ENCODE measurements around the gene EDN1. TPM values are rescaled to one million over a fixed set of nuclear protein-coding genes. Genes with fewer than 3 reads are reported as not detected.

EDN1 gene
- total RNA-seq, 3 donors from 2014 or later, result 0.24 to 0.25 TPM; not detected in 1

DNA sequence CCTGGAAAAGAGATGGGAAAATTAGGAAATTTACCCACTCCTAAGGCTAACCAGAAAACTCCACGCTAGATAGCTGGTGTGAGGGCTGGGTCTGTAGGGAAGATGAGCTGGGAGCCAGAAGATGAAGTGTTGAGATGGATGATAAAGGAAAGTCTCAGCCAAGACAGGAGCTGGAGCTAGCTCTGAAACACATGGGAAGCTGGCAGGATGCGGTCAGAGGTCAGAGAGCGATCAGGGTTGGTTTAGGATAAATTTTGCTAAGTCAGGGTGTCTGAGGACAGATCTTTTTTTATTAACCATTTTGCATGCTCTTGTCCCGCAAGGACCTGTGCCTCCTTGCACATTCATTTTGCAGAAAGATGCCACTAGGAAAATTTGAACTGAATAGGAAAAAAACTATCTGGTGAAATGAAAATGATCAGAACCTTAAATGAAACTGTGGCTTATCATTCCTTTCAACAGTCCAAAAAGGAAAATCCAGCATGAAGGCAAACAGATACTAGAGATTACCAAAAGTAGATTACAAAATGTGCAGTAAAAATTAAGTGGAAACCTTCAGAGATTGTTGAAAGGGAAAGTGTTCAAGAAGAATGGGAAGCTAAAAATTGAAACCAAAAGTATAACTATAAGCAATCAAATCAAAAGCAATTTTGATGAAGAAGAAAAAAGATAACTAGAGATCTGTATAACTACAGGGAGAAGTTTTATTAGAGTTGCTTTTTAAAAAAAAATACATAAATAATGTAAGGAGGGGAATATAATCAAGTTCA lies 10.7 kb upstream of the EDN1 start:
- H3K27me3 Mint-ChIP-seq (ENCODE audit: low read depth), result peaks cover 8% of the 10 kb centered on the region

DNA sequence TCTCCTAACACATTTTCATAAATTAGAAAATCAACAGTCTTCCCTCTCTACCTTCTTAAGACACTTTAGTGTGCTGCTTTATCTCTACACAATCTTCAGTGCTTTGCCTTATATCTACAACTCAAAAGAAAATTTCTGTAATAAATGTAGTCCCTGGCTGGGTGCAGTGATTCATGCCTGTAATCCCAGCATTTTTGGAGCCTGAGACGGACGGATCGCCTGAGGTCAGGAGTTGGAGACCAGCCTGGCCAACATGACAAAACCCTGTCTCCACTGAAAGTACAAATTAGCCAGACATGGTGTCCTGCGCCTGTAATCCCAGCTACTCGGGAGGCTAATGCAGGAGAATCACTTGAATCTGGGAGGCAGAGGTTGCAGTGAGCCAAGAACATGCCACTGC lies 9.7 kb upstream of the EDN1 start:
- peaks cover 10% of the 10 kb centered on the region for H3K27me3 Mint-ChIP-seq (ENCODE audit: low read depth)
- no peaks in the 10 kb centered on the region for H3K36me3 Mint-ChIP-seq (ENCODE audit: insufficient read depth)
- ATAC-seq (no peak), DNase-seq (no peak)
- no peaks in the 10 kb centered on the region for H3K9me3 Mint-ChIP-seq
- no peak overlapping the region for H3K4me3 Mint-ChIP-seq
- H3K4me1 Mint-ChIP-seq (ENCODE audit: low read depth), result peaks cover 8% of the 10 kb centered on the region

More for the DNA sequence above, 10.7 kb upstream of the EDN1 start:
- H3K4me1 Mint-ChIP-seq (ENCODE audit: low read depth), result peaks cover 8% of the 10 kb centered on the region
- no peak for DNase-seq
- no peak overlapping the region for H3K4me3 Mint-ChIP-seq
- H3K36me3 Mint-ChIP-seq (ENCODE audit: insufficient read depth), result no peaks in the 10 kb centered on the region
- no peak for ATAC-seq
- no peaks in the 10 kb centered on the region for H3K9me3 Mint-ChIP-seq

DNA sequence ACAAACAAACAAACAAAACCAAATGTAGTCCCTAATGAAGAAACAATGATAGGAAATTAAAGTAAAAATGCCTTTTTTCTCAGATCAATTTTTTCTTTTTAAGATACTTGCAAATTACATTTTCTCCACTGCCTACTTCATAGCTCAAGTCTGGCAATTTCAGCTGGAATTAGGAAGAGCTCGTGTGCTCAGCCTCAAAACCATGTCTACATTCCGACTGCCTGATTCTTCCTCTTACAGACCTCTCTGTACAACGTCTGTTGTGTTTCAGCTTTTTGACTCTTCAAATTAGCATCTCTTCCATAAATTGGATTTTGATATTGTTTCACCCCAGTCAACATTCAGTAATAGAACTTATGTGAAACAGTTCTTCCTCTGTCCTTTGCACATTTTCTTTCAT lies 9.3 kb upstream of the EDN1 start:
- DNase-seq, result no peak
- no peaks in the 10 kb centered on the region for H3K9me3 Mint-ChIP-seq
- H3K4me3 Mint-ChIP-seq, result no peak overlapping the region
- H3K36me3 Mint-ChIP-seq (ENCODE audit: insufficient read depth), result no peaks in the 10 kb centered on the region
- peaks cover 10% of the 10 kb centered on the region for H3K27me3 Mint-ChIP-seq (ENCODE audit: low read depth)
- H3K4me1 Mint-ChIP-seq (ENCODE audit: low read depth), result peaks cover 8% of the 10 kb centered on the region
- ATAC-seq, result no peak

GRCh38 chr6:12283904-12284303 lies 6.3 kb upstream of the EDN1 start:
- DNase-seq (no peak), ATAC-seq (no peak)
- H3K36me3 Mint-ChIP-seq (ENCODE audit: insufficient read depth), result no peaks in the 10 kb centered on the region
- peaks cover 14% of the 10 kb centered on the region for H3K27me3 Mint-ChIP-seq (ENCODE audit: low read depth)
- peaks cover 8% of the 10 kb centered on the region for H3K4me1 Mint-ChIP-seq (ENCODE audit: low read depth)
- no peak overlapping the region for H3K4me3 Mint-ChIP-seq
- H3K9me3 Mint-ChIP-seq, result no peaks in the 10 kb centered on the region

GRCh38 chr6:12286373-12287110 lies 3.6 kb upstream of the EDN1 start:
- peaks cover 28% of the 10 kb centered on the region for H3K27me3 Mint-ChIP-seq (ENCODE audit: low read depth)
- no peak overlapping the region for H3K4me3 Mint-ChIP-seq
- no peaks in the 10 kb centered on the region for H3K9me3 Mint-ChIP-seq
- DNase-seq, result no peak
- no peak for ATAC-seq
- H3K4me1 Mint-ChIP-seq (ENCODE audit: low read depth), result peaks cover 17% of the 10 kb centered on the region
- H3K36me3 Mint-ChIP-seq (ENCODE audit: insufficient read depth), result no peaks in the 10 kb centered on the region

DNA sequence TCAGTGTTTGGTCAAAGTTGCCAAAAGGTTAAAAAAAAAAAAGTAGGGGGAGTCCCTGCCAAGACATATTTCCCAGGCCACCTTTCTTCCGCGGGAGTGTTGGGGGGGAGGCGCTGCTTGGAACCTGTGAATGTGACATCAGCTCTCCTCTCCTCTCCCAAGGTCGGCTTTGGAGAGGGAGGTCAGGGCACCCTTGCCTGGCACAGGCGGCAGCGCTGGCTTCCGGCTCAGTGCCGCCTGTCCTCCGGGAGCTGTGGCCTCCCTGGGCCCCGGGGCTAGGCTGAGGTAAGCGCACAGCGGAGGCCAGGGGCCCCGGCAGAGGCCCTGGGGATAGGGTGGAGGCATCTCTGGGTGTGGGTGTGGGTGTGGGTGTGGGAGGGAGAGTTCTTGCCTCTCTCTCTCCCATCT lies 1.9 kb upstream of the EDN1 start:
- DNase-seq (no peak), ATAC-seq (no peak)
- H3K4me3 Mint-ChIP-seq, result no peak overlapping the region
- no peaks in the 10 kb centered on the region for H3K36me3 Mint-ChIP-seq (ENCODE audit: insufficient read depth)
- peaks cover 39% of the 10 kb centered on the region for H3K27me3 Mint-ChIP-seq (ENCODE audit: low read depth)
- H3K4me1 Mint-ChIP-seq (ENCODE audit: low read depth), result peaks cover 18% of the 10 kb centered on the region
- H3K9me3 Mint-ChIP-seq, result no peaks in the 10 kb centered on the region

GRCh38 chr6:12288914-12289313 lies 1.2 kb upstream of the EDN1 start:
- Mint-ChIP-seq H3K27me3 (ENCODE audit: low read depth) (peaks cover 44% of the 10 kb centered on the region), H3K4me3 (peak overlapping the region; percentile 86), H3K4me1 (ENCODE audit: low read depth) (peaks cover 18% of the 10 kb centered on the region)

GRCh38 chr6:12289365-12289919 lies 719 bp upstream of the EDN1 start:
- H3K36me3 Mint-ChIP-seq (ENCODE audit: insufficient read depth), result no peaks in the 10 kb centered on the region
- no peaks in the 10 kb centered on the region for H3K9me3 Mint-ChIP-seq
- peaks cover 44% of the 10 kb centered on the region for H3K27me3 Mint-ChIP-seq (ENCODE audit: low read depth)
- H3K4me3 Mint-ChIP-seq, result peak overlapping the region; percentile 86
- peaks cover 18% of the 10 kb centered on the region for H3K4me1 Mint-ChIP-seq (ENCODE audit: low read depth)
- peak in 1 of 2 donors; percentile 39 for ATAC-seq
- DNase-seq, result peak; percentile 22

More at GRCh38 chr6:12288914-12289313, 1.2 kb upstream of the EDN1 start:
- Mint-ChIP-seq H3K36me3 (ENCODE audit: insufficient read depth) (no peaks in the 10 kb centered on the region), H3K9me3 (no peaks in the 10 kb centered on the region)
- DNase-seq (no peak), ATAC-seq (no peak)

GRCh38 chr6:12291071-12291838 lies 1.1 kb downstream of the EDN1 start:
- H3K4me3 Mint-ChIP-seq, result no peak overlapping the region

GRCh38 chr6:12291839-12292604 lies 1.9 kb downstream of the EDN1 start:
- no peaks in the 10 kb centered on the region for H3K36me3 Mint-ChIP-seq (ENCODE audit: insufficient read depth)
- ATAC-seq (no peak), DNase-seq (no peak)
- H3K4me1 Mint-ChIP-seq (ENCODE audit: low read depth), result peaks cover 18% of the 10 kb centered on the region
- H3K4me3 Mint-ChIP-seq, result no peak overlapping the region
- H3K27me3 Mint-ChIP-seq (ENCODE audit: low read depth), result peaks cover 41% of the 10 kb centered on the region
- H3K9me3 Mint-ChIP-seq, result no peaks in the 10 kb centered on the region

More at GRCh38 chr6:12291071-12291838, 1.1 kb downstream of the EDN1 start:
- Mint-ChIP-seq H3K9me3 (no peaks in the 10 kb centered on the region), H3K4me1 (ENCODE audit: low read depth) (peaks cover 18% of the 10 kb centered on the region), H3K27me3 (ENCODE audit: low read depth) (peaks cover 41% of the 10 kb centered on the region), H3K36me3 (ENCODE audit: insufficient read depth) (no peaks in the 10 kb centered on the region)
- DNase-seq, result no peak
- no peak for ATAC-seq

DNA sequence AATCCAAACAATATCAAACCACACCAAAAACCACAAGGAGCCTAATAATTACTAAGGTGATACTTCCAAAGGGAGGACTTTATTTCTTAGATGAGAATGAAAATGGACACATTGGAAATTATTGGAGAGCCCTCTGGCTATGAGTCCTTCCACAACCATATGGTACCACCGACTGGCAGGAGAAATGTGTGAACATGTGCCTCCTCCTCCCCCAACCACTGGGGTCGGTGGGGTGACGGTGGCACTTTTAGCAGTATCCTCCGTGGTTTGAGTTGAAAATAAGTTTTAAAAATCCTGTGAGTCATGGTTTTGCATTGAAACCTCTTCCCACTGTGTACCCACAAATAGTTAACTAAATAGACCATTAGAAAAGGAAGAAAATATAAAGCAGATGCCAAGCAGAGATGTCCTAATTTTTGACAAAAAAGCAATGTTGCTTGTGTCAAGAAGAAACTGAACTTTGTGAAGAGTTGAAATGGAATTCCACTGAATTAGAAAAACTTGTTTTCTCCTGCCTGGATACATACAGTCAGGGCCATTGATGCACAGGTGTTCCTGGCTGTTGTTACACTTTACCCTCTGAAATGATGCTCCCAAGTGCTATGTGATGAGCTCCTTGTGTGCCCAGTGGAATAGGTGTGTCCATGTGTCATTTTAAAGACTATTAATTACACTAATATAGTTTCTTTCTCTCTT lies 3.2 kb downstream of the EDN1 start:
- Mint-ChIP-seq H3K36me3 (ENCODE audit: insufficient read depth) (no peaks in the 10 kb centered on the region), H3K9me3 (no peaks in the 10 kb centered on the region), H3K27me3 (ENCODE audit: low read depth) (peaks cover 41% of the 10 kb centered on the region), H3K4me1 (ENCODE audit: low read depth) (peaks cover 18% of the 10 kb centered on the region), H3K4me3 (no peak overlapping the region)
- no peak for DNase-seq
- ATAC-seq, result no peak

DNA sequence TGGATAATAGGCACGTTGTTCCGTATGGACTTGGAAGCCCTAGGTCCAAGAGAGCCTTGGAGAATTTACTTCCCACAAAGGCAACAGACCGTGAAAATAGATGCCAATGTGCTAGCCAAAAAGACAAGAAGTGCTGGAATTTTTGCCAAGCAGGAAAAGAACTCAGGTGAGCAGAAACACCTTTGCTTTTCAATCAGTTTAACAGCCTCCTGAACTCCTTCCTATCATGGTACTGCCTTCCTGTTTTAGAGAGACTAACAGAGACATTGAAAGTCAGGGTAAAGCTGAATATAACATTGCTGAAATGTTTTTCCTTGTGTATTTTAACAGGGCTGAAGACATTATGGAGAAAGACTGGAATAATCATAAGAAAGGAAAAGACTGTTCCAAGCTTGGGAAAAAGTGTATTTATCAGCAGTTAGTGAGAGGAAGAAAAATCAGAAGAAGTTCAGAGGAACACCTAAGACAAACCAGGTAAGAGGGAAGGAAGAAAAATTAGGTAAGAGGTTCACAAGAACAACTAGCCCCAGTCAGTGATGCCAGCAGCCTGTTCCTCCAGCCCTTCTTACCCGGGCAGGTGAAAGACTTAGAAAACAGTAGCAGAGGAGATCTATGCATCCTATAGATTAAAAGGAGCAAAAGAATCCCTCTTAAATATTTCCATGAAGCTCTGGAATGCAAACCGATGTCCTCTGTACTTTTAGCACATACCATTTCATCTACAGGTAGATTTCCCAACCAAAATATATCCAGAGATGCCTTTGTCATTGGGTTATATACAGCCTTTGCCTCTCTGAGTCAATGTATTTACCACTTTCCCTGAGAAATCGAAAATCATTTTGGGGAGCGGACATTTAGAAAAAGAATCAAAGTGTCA lies 4.0 kb downstream of the EDN1 start:
- ATAC-seq (no peak), DNase-seq (no peak)
- no peaks in the 10 kb centered on the region for H3K36me3 Mint-ChIP-seq (ENCODE audit: insufficient read depth)
- H3K4me1 Mint-ChIP-seq (ENCODE audit: low read depth), result peaks cover 17% of the 10 kb centered on the region
- H3K9me3 Mint-ChIP-seq, result no peaks in the 10 kb centered on the region
- peaks cover 35% of the 10 kb centered on the region for H3K27me3 Mint-ChIP-seq (ENCODE audit: low read depth)
- H3K4me3 Mint-ChIP-seq, result no peak overlapping the region

Measured in activated T-cell treated with anti-CD3 and anti-CD28 coated beads, Interleukin-2, amount 50 U/mL, for 4 hours (primary cell).